Ovary (tissue), 3 donors: ENCODE data around the gene PNN.

Experiments
- CTCF ChIP-seq, 3 donors: fragments of 450-650 bp in 2 of 3; fragments of 200-600 bp in 1 of 3; IDR thresholded peaks; one replicate each; pipeline versions ENCODE4 v1.5.1 to v1.8.0; 2016 to 2022; ENCODE audit warnings: antibody characterized with exemption in 3 of 3, mild to moderate bottlenecking in 1 of 3
- POLR2A ChIP-seq: fragments of 450-650 bp; IDR thresholded peaks from one replicate; pipeline ENCODE4 v1.6.1; 2017; ENCODE audit warnings: antibody characterized with exemption, mild to moderate bottlenecking, moderate library complexity
- donor health status: DM: no; HTN: no; CAD: no.

GRCh38 chr14:39186941-39187525, 12.0 kb downstream of the PNN start:
- TF ChIP-seq CTCF (IDR thresholded peaks at IDR 0.05) (no peak), POLR2A (no peak)
